Breast epithelium (tissue), 3 donors: ENCODE data around the gene HILPDA.

Source experiments
- POLR2A ChIP-seq: fragments of 450-650 bp; IDR thresholded peaks from one replicate; pipeline ENCODE4 v1.6.1; 2016; ENCODE audit warnings: antibody characterized with exemption, mild to moderate bottlenecking, moderate library complexity
- POLR2AphosphoS5 ChIP-seq, 3 donors: sonication (generic); formaldehyde crosslinking; IDR thresholded peaks; one replicate each; pipeline ENCODE4 v1.6.1; 2017; ENCODE audit warnings: antibody characterized with exemption in 3 of 3
- TF ChIP-seq, protein P1 (sequence below), 3 donors: fragments of 450-650 bp; IDR thresholded peaks; one replicate each; pipeline ENCODE4 v1.5.1; 2016 to 2017; ENCODE audit warnings: antibody characterized with exemption in 3 of 3, mild to moderate bottlenecking in 3 of 3, moderate library complexity in 3 of 3

DNA sequence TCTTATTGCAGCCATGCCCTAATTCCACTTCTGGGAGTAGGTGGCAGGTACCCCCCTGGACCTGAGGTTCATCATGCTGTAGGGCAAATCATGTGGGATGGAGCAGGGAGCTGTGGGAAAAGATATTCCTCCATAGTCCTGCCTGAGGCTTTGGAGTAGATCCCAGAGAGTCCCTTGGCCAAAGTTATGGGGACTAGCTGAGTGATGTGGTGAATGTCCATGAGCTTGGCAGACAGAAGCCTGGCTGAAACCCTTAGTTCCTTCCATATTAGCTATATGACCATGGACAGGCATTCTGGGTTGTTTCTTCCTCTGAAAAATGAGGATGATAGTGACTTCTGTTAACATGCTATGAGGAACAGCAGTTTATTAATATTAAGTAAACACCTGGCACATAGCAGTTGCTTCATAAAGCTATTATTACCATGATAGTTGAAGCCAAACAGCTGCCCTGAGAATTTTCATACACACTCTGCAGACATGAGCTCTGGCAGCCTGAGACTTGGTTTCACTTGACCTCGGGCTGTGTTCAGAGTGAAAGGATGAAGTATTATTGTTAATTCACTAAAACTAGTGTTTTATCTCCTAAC is 30.9 kb upstream of the HILPDA start:
- TF ChIP-seq, protein P1, sequence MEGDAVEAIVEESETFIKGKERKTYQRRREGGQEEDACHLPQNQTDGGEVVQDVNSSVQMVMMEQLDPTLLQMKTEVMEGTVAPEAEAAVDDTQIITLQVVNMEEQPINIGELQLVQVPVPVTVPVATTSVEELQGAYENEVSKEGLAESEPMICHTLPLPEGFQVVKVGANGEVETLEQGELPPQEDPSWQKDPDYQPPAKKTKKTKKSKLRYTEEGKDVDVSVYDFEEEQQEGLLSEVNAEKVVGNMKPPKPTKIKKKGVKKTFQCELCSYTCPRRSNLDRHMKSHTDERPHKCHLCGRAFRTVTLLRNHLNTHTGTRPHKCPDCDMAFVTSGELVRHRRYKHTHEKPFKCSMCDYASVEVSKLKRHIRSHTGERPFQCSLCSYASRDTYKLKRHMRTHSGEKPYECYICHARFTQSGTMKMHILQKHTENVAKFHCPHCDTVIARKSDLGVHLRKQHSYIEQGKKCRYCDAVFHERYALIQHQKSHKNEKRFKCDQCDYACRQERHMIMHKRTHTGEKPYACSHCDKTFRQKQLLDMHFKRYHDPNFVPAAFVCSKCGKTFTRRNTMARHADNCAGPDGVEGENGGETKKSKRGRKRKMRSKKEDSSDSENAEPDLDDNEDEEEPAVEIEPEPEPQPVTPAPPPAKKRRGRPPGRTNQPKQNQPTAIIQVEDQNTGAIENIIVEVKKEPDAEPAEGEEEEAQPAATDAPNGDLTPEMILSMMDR (IDR thresholded peaks at IDR 0.05), result no peak
- no peak for TF ChIP-seq POLR2AphosphoS5 (IDR thresholded peaks at IDR 0.05)
- TF ChIP-seq POLR2A, result no peak
